Hippocampal formation (tissue), 2 donors: ENCODE results near the gene ANKS4B.
"Not testable (repeated sequence)": the region's sequence is repeated elsewhere in the genome, so short reads cannot be mapped to it uniquely, and the experiment has no call there.

Experiments
- DNase-seq, 2 donors: peaks; one replicate each; lab custom pipeline; 2025; lab: John Stamatoyannopoulos, UW

ANKS4B gene

DNA sequence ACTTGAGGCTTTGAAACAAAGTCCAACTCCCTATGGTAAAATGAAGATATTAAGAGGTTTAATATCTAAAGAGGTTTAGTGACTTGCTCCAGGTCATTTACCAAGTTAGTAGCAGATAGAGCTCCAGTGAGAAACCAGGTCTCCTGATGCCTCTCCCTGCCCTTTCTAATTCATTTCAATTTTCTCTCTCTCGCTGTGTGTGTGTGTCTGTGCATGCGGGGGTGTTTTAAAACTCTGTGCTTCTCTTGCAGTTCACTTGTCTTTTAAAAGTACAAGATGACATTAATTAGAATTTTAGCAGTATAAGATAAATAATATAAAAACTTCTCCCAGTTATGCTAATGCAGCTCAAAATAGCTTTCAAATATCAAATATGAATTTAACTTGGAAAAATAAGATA lies 13.9 kb upstream of the ANKS4B start:
- no peak for DNase-seq

DNA sequence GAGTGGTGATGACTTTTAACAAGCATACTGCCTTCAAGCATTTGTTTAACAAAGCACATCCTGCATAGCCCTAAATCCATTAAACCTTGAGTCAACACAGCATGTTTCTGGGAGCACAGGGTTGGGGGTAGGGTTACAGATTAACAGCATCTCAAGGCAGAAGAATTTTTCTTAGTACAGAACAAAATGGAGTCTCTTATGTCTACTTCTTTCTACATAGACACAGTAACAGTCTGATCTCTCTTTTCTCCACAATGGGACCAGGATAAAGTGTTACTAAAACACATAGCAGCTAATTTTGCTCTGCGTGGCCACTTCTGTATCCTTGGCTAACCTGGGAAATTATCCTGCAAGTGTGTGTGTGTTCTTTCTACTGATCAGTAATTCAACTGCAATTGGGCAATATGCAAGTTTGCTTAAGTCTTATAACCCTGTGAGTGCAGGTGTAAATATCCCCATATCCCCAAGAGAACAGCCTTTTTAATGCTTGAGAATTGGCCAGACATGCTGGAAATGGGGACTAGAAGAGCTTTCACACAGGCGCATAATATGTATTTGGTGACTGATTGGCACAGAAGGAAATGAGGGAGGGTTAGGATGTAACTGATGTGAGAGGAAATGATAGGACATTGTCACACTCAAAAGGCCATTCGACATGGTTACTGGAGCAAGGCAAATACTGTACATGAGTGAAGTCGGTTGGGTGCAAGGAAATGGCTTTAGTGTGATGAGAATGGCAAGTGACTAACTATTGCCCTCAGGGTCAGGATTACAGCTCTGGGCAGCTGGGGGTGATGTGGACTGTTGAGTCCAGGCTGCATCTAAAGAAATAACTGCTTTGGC lies 10.8 kb upstream of the ANKS4B start:
- DNase-seq: no peak

DNA sequence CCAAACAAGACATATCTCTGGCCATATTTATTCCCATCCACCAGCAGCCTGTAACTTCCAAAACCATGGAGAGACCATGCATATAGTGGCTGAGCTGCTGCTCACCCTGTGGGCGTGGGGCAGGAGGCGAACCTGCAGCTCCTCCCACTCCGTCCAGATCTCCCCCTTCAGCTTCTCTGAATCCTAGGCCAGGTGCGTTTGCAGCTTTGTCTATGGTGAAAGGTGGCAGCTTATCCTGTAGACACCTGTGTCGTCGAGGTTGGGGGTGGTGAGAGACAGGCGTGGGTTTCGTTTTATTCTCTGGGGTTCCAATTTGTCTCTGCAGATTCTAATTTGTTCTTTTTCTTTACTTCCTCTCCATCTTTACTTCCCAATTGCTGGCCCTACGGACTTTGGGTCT lies 9.7 kb upstream of the ANKS4B start:
- no peak for DNase-seq

DNA sequence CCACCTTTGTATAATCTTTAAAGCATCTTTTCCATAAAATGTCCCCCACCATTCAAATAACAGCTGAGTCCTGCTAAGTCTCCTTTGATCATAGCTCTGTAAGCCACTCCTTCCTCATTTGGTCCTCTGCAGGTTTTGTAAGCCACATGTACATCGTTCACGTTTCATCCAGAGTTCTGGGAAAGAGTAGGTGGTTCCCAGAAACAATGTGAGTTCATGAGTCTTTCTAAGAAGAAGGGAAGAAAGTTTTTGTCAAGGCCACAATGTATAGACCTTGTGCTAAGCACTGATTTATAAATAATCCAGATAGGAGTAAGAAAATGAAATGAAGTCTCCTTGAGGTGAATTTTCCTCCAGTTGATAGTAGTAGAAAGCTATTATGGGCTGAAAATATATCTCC lies 8.7 kb upstream of the ANKS4B start:
- no peak for DNase-seq

DNA sequence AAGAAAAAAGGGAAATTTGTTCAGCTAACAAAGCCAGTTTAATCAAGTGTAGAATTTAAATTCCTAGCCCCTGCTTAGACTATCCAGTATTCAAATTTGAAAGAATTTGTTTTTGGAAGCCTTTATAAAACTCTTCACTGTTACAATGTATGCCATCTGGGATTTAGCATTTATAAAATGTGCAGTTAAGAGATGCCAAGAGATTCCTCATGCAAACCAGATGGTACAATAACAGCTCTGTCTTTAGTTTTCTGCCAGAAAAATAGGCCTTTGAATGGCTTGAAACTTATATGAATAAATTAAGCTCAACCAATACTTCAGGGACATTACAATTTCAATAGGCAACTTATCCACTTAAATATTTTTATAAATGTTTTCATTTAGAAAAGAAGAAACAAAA lies 6.8 kb upstream of the ANKS4B start:
- DNase-seq: peak in 1 of 2 donors; percentile 65

DNA sequence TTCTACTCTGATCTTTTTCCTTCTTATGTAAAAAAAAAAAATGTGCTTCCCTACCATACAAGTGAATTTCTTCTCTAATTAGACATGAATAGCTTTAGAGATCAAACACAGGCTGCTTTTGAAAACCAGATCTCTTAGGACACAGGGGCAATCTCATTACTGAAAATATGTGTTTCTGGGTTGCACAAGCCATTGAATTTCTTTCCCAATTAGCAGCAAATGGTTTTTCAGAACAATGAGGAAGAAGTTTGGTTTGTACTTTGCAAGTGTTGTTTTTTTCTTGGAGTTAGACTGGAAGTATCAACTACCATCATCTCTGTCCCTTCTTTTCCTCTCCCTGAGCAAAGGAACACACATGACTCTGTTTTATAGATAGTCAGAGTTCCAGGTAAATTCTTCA lies 5.6 kb upstream of the ANKS4B start:
- no peak for DNase-seq

DNA sequence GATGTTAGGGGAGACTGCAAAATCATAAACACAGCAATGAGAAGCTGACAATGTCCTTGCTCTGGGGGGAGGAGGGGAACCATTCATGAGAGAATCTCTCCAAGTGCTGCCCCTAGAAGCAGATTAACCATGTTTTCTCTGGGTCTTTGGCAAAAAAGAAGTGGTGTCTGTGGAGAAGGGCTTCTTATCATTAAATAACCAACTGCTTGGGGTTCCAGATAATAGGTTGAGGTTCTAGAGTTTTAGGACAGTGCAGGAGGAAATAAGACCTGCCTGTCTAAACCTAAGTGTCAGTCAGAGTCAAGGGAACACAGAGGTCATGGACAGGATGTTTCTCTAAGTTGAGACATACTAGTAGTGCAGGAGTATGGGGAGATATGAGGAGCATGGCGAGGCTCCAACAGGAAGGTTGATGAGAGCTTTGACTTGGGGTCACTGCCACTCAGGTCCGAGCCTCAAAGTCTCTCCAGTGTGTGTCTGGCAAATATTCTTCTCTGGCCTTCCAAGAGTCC lies 5.1 kb upstream of the ANKS4B start:
- DNase-seq: no peak

DNA sequence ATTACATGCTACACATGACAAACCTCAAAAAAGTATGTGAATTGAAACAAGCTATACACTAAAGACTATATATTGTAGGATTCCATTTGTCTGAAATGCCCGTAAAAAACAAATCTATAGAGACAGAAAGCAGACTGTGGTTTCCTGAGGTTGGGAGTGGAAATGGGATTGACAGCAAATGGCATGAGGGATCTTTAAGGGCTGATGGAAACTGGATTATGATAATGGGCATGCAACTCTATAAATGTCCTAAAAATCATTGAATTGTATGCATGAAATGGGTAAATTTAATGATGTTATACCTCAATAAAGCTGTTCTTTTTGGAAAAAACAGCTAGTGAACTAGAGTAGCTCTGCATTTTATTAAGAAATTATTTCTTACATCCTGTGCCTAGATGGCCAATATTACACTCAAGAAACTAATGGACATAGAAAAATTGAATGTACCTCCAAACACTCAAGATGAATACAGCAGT lies 416 bp upstream of the ANKS4B start:
- no peak for DNase-seq

DNA sequence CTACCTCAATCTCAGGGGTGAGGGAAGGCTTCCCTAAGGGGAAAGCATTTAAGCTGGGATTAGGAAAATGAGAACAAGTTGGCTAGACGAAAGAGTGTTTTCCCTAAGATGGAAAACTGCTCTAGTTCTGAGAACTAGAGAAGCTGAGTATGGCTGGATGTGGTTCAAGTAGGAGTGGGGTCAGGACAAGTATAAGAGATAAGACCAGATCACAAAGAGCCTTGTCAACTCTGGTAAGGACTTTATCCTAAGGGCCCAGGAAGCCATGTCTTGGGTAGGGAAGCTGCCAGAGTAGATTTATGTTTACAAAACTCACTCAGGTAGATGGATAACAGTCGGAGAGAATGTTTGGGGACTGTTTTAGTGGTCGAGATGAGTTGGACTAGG lies 1.7 kb downstream of the ANKS4B start:
- DNase-seq: no peak

DNA sequence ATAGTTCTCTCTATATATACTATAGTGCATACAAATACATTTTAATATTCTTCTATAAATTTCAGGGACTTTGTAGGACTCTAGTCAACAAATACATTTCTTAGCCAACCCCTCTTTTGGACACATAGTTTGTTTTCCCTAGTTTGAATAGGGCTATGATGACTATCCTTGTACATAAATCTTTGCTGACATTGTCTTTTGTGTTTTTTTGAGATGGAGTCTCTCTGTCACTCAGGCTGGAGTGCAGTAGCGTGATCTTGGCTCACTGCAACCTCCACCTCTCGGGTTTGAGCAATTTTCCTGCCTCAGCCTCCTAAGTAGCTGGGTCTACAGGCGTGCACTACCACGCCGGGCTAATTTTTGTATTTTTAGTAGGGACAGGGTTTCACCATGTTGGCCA lies 3.3 kb downstream of the ANKS4B start:
- DNase-seq: no peak

DNA sequence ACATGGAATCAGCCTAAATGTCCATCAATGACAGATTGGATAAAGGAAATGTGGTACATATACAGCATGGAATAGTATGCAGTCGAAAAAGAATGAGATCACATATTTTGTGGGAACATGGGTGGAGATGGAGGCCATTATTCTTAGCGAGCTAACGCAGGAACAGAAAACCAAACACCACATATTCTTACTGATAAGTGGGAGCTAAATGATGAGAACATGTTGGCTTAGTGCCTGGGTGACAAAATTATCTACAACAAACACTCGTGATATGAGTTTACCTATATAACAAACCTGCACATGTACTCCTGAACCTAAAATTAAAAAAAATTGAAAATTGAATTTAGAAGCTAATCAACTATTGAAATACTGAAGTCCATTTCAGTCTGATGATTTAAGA lies 6.1 kb downstream of the ANKS4B start:
- DNase-seq: no peak

DNA sequence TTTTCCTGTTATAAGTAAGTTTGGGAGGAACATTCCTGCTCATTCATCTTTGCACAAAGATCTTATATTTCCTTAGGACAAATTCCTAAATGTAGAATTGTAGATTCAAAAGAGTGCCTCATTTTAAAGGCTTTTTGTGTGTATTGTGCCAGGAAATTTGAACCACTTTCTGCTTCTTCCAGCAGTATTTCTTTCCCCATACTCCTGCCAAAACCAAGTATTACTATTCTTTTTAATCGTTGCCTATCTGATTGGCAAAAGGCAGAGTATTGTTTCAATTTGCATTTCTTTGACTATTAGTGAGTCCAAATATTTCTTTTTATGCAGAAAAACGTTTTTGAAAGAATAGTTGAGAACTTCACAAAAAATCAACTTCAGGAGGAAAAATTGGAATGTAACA lies 9.3 kb downstream of the ANKS4B start:
- no peak for DNase-seq

DNA sequence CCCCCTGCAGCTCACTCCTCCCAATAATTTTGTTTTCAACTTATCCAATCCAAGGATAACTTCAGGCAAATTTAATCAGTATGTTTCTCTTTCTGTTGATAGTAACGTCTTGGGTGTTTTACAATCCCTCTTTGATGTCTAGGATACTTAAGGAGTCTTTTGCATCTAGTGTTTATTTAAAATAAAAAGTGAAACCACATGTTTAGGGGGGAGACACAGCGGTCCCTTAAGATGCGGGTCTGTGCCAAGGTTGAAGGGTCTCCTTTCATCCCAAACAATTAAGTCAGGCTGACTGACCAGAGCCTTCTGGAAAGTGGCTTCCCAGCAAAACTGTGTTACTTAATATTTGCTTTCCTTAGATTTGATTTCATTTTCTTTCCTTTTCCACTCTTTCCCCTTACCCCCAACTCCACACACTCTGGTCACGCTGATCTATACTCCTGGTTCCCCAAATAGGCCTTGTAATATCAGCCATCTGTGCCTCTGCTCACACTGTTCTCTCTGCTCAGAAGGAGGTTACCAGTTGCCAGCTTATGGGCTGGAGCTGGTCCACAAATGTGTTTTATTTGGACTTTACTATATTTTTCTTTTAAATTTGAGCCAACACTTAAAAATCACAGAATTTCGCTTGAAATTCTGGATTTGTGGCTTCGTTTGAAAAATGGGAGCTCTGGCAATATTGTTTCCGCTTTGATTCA lies 11.2 kb downstream of the ANKS4B start:
- no peak for DNase-seq

DNA sequence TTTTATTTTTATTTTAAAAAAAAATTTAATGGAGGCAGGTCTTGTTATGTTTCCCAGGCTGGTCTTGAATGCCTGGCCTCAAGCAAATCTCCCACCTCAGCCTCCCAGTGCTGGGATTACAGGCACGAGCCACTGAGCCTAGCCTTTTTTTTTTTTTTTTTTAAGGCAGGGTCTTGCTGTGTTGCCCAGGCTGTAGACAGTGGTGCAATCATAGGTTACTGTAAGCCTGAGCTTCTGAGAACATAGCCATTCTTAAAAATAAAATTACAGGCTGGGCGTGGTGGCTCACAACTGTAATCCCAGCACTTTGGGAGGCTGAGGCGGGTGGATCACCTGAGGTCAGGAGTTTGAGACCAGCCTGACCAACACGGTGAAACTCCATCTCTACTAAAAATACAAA lies 14.7 kb downstream of the ANKS4B start:
- DNase-seq: not testable (repeated sequence)

DNA sequence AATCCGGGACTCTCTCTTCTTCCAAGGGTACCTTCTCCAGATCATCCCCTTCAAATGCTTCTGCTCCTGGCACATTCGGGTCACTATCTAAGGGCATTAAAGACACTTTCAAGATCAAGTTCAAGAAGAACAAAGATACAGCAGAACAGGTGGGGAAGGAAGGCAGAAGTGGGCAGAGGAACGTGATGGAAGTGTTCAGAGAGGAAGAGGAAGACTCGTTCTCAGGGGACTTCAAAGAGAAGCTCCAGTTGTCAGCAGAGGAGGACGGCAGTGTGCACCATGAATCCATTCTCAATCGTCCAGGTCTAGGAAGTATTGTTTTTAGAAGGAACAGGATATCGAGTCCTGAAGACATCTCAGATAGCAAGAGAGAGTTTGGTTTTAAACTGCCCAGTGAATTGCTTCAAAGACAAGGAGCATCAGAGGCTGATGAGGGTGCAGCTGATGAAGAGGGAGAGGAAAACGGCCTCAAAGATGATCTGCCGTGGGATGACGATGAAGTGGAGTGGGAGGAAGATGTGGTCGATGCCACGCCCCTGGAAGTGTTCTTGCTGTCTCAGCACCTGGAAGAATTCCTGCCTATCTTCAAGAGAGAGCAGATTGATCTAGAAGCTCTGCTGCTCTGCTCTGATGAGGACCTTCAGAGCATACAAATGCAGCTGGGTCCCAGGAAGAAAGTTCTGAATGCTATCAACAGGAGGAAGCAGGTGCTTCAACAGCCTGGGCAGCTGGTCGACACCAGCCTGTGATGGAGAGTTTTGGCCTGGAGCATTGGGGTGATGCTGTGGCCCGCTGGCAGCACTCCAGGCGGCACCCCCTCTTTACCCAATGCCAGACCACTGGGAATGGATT lies 16.8 kb downstream of the ANKS4B start:
- no peak for DNase-seq

DNA sequence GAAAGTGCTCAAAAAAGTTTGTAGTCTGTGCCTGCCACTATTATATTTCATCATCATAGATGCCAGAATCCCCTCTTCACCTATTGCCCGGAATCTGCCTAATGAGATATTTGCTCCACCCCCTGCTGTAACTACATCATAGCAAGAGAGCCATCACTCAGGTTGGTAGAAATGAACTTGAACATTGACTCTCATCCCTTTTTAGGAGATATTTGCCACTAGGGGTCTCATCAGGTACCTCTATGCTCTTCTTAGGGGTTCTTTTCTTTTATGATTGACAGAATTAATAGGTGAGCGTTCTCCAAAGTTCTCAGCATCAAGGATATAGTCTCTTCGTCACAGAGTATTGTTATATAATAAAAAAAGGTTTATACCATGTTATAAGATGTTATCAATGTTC lies 20.0 kb downstream of the ANKS4B start:
- DNase-seq: no peak

DNA sequence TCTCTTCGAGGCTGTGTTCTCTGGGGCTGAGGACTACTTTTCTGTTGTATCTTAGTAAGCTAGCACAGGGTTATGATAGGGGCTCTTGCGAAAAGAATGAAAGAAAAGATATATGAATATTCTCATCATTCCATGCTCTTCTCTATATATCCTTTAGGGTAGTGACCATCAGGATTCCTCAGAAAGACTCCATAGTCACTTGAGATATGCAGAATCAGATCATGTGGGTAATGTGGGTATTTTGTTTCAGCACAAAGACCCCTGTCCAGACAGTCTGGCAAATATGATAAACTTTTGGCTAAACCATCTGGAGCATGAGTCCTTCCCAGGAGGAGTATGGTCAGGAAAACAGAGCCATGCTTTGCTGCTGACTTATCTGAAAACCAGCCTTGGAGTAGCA lies 23.1 kb downstream of the ANKS4B start:
- DNase-seq: no peak

DNA sequence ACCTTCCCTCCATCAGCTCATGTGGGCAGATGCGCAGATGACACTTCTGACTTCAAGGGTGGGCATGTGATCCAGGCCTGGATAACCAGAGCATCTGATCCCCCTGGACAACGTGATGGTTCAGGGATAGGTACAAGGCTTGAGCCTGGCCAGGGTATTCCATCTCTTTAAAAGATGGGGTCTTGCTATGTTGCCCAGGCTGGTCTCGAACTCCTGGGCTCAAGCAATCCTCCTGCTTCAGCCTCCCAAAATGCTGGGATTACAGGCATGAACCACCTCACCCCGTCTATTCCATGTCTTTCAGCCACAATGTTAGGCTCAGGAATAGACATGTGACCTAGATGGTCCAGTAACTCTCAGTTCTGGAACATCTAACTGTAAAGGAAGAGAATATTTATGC lies 23.8 kb downstream of the ANKS4B start:
- no peak for DNase-seq

DNA sequence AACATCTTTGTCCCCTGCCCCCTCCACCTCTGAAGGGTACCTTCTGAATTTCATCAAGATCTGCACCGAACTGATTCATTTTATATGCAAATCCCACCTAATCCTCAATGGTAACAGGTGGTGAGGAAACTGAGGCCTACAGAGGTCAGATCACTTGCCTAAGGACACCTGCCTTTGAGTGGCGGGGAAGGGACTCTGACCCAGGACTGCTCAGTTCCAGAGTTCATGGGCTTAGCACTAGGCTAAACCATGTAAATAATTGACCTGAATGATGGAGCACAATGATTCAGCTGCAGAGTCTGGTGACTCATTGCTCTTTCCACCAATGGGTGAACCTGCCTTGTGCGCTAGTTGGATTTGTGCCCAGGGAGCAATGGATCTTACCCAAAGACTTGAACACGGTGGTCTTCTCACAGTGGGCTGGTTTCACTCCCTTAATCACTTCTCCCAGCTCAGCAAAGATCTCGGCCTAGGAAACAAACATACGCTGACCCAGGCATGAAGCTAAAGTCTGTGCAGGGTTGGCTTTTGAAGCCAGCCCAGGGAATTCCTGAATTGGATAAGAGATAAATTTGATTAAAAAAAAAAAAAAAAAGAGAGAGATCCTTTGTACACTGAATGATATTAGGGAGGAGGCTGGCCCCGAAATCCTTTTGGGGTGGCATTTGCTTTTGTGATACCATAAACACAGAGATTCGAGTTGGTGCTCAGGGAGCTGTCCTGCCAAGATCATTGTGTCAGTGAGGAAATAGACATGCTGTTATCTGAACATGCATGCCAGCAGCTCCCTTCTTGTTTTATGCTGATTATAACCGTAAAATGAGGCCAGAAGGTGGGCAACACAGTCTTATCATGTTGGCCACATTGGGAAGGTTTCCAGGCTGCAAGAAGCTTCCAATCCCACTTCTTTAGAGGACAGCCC lies 27.6 kb downstream of the ANKS4B start:
- no peak for DNase-seq

DNA sequence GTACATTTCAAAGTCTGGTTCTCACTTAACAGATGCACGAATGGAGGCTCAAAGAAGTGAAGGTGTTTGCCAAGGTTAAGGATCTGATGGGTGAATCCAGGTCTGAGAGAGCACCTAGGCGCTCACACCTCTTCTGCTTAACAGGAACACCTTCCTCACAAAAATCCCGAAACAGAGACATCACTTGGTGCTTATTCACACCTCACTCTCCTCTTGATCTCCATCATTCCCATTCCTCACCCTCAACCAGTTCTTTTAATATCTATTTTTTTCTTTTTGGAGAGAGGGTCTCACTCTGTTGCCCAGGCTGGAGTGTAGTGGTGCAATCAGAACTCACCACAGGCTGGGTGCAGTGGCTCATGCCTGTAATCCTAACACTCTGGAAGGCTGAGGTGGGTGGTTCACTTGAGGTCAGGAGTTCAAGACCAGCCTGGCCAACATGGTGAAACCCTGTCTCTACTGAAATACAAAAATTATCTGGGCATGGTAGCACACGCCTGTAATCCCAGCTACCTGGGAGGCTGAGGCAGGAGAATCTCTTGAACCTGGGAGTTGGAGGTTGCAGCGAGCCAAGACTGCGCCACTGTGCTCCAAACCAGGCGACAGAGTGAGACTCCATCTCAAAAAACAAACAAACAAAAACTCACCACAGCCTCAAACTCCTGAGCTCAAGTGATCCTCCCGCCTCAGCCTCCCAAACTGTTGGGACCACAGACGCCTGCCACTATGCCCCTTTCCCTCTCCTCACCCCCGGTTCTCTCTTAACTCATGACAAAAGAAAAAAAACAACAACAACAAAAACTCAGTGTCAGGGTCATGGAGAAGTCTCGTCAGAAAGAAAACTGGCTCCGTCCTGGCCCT lies 29.5 kb downstream of the ANKS4B start:
- no peak for DNase-seq
